Measurements from ENCODE around the gene KCNIP3.
A peak's percentile ranks its signal among the peaks of the same experiment; 100 is the strongest.

KCNIP3 gene

GRCh38 chr2:95320986-95321767 lies 24.0 kb downstream of the KCNIP3 start:
- H3K4ac ChIP-seq (ENCODE audit: low read depth, low read length) = no peak overlapping the region
- H4K8ac ChIP-seq (ENCODE audit: low read depth, low read length) = no peak overlapping the region
- H2BK120ac ChIP-seq (ENCODE audit: low read depth, low read length) = no peak overlapping the region
- no peak overlapping the region for H2BK5ac ChIP-seq (ENCODE audit: low read length)
- no peaks in the 10 kb centered on the region for H3K4me1 ChIP-seq (ENCODE audit: control insufficient read depth, low read depth, low read length)
- H3K4me2 ChIP-seq (ENCODE audit: low read length) = no peak overlapping the region
- H2BK15ac ChIP-seq (replicated peaks; ENCODE audit: low read depth) = no peak overlapping the region
- H3K36me3 ChIP-seq (ENCODE audit: control insufficient read depth, insufficient read depth, low read length) = no peaks in the 10 kb centered on the region
- H3K27me3 ChIP-seq (ENCODE audit: insufficient read depth, low read length, poor library complexity) = no peaks in the 10 kb centered on the region
- no peaks in the 10 kb centered on the region for H3K79me1 ChIP-seq (ENCODE audit: low read length)
- no peak overlapping the region for H3K56ac ChIP-seq (ENCODE audit: low read length)
- no peak overlapping the region for H2AK5ac ChIP-seq (ENCODE audit: low read length)
- no CpG with 5 or more reads among the region's 18 CpGs for WGBS (ENCODE audit: extremely low coverage, insufficient coverage, low lambda C conversion rate)
- no peak overlapping the region for H4K5ac ChIP-seq (ENCODE audit: low read length)
- H3K27ac ChIP-seq (ENCODE audit: low read depth, low read length) = no peak overlapping the region
- no peak overlapping the region for H3K4me3 ChIP-seq (ENCODE audit: low read length)
- H3K18ac ChIP-seq (ENCODE audit: low read length) = no peak overlapping the region
- H3K9ac ChIP-seq (ENCODE audit: low read length) = no peak overlapping the region
- no peak for DNase-seq
- no peaks in the 10 kb centered on the region for H3K79me2 ChIP-seq (ENCODE audit: control insufficient read depth, insufficient read depth, low read length)
- no peak overlapping the region for H3K23ac ChIP-seq (ENCODE audit: low read length)

DNA sequence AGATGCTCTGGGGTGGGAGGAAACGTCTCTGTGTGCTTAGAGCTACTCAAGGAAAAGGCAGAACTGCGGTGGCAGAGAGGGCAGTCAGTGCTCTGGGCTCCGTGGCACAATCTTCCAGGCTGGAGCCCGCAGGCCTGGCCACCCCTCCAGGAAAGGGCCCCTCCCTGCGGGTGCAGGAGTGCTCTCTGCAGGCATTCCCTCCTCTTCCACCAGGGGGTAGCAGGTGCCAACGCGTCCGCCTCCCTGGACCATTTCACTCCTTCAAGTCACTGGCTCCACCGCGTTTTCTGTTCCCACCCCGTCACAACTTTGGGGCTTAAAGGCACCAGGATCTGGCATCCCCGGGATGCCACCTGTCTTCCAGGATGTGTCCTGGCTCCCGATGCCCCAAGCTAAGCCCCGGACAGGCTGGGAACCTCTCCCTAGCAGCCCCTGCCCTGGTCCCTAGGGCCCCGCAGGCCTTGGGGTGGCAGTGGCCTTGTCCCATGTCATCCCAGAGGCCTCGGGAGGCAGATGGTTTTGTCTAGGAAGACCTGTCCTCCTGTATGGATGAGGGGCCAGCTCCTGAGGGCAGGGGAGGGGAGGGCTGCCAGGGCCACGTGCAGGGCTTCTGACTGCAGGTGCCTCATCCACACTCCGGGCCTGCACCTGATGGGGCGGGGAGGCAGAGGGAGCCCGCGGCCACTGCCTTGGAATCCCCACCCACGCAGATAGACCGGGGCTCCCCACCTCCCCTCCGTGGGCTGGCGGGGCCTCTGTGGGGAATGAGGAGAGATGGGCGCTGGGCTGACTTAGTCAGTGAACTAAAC lies 26.4 kb downstream of the KCNIP3 start:
- Histone ChIP-seq H4K8ac (ENCODE audit: low read depth, low read length) (no peak overlapping the region), H3K4me3 (ENCODE audit: low read length) (no peak overlapping the region), H3K23ac (ENCODE audit: low read length) (no peak overlapping the region), H3K79me1 (ENCODE audit: low read length) (no peaks in the 10 kb centered on the region), H2AK5ac (ENCODE audit: low read length) (no peak overlapping the region), H3K79me2 (ENCODE audit: control insufficient read depth, insufficient read depth, low read length) (no peaks in the 10 kb centered on the region), H2BK120ac (ENCODE audit: low read depth, low read length) (no peak overlapping the region), H3K4me1 (ENCODE audit: control insufficient read depth, low read depth, low read length) (no peaks in the 10 kb centered on the region), H2BK15ac (replicated peaks; ENCODE audit: low read depth) (no peak overlapping the region), H4K5ac (ENCODE audit: low read length) (no peak overlapping the region), H3K27ac (ENCODE audit: low read depth, low read length) (no peak overlapping the region), H2BK5ac (ENCODE audit: low read length) (no peak overlapping the region), H3K4me2 (ENCODE audit: low read length) (no peak overlapping the region), H3K4ac (ENCODE audit: low read depth, low read length) (no peak overlapping the region), H3K27me3 (ENCODE audit: insufficient read depth, low read length, poor library complexity) (no peaks in the 10 kb centered on the region), H3K9ac (ENCODE audit: low read length) (no peak overlapping the region), H3K56ac (ENCODE audit: low read length) (no peak overlapping the region), H3K18ac (ENCODE audit: low read length) (no peak overlapping the region), H3K36me3 (ENCODE audit: control insufficient read depth, insufficient read depth, low read length) (no peaks in the 10 kb centered on the region)
- DNase-seq = peak; percentile 48
- WGBS (ENCODE audit: extremely low coverage, insufficient coverage, low lambda C conversion rate) = no CpG with 5 or more reads among the region's 26 CpGs

DNA sequence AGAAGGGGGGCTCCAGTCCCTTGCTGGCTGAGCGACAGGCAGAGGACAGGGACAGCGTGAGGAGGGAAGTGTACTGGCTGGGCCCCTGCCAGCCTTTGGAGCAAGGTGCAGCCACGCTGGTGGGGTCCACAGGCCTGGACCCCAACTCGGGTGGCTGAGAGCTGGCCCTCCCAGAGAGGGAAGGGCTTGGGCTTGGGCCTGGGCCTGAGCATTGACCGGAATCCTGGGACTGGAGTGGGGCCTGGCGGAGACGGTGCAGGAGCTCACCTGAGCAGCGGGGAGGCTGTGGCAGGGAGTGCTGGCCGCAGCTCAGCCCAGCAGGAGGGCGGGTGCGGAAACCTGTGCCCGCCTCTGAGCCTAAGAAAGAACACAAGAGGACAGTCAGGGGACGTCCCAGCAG lies 27.9 kb downstream of the KCNIP3 start:
- Histone ChIP-seq H3K27me3 (ENCODE audit: insufficient read depth, low read length, poor library complexity) (no peaks in the 10 kb centered on the region), H3K56ac (ENCODE audit: low read length) (no peak overlapping the region), H3K4me3 (ENCODE audit: low read length) (no peak overlapping the region), H3K4ac (ENCODE audit: low read depth, low read length) (no peak overlapping the region), H4K8ac (ENCODE audit: low read depth, low read length) (no peak overlapping the region), H3K9ac (ENCODE audit: low read length) (no peak overlapping the region), H2BK5ac (ENCODE audit: low read length) (no peak overlapping the region), H2BK120ac (ENCODE audit: low read depth, low read length) (no peak overlapping the region), H3K79me1 (ENCODE audit: low read length) (no peaks in the 10 kb centered on the region), H3K27ac (ENCODE audit: low read depth, low read length) (no peak overlapping the region), H3K4me2 (ENCODE audit: low read length) (no peak overlapping the region), H3K4me1 (ENCODE audit: control insufficient read depth, low read depth, low read length) (no peaks in the 10 kb centered on the region), H2BK15ac (replicated peaks; ENCODE audit: low read depth) (no peak overlapping the region), H3K23ac (ENCODE audit: low read length) (no peak overlapping the region), H3K36me3 (ENCODE audit: control insufficient read depth, insufficient read depth, low read length) (no peaks in the 10 kb centered on the region), H3K79me2 (ENCODE audit: control insufficient read depth, insufficient read depth, low read length) (no peaks in the 10 kb centered on the region), H2AK5ac (ENCODE audit: low read length) (no peak overlapping the region), H3K18ac (ENCODE audit: low read length) (no peak overlapping the region), H4K5ac (ENCODE audit: low read length) (no peak overlapping the region)
- DNase-seq = no peak
- no CpG with 5 or more reads among the region's 13 CpGs for WGBS (ENCODE audit: extremely low coverage, insufficient coverage, low lambda C conversion rate)

- no peak overlapping the region for H3K4ac ChIP-seq (ENCODE audit: low read depth, low read length)
- no peak overlapping the region for H3K9ac ChIP-seq (ENCODE audit: low read length)
- no peak overlapping the region for H4K5ac ChIP-seq (ENCODE audit: low read length)
- no peak overlapping the region for H2BK120ac ChIP-seq (ENCODE audit: low read depth, low read length)
- 100% methylated on average over 6 of the region's 10 CpGs for WGBS (ENCODE audit: extremely low coverage, insufficient coverage, low lambda C conversion rate)
- no peak overlapping the region for H3K4me2 ChIP-seq (ENCODE audit: low read length)
- no peak for DNase-seq
- no peak overlapping the region for H4K8ac ChIP-seq (ENCODE audit: low read depth, low read length)
- H3K79me1 ChIP-seq (ENCODE audit: low read length) = no peaks in the 10 kb centered on the region
- H3K79me2 ChIP-seq (ENCODE audit: control insufficient read depth, insufficient read depth, low read length) = no peaks in the 10 kb centered on the region
- no peaks in the 10 kb centered on the region for H3K27me3 ChIP-seq (ENCODE audit: insufficient read depth, low read length, poor library complexity)
- H3K23ac ChIP-seq (ENCODE audit: low read length) = no peak overlapping the region
- H3K18ac ChIP-seq (ENCODE audit: low read length) = no peak overlapping the region
- no peaks in the 10 kb centered on the region for H3K36me3 ChIP-seq (ENCODE audit: control insufficient read depth, insufficient read depth, low read length)
- no peak overlapping the region for H2AK5ac ChIP-seq (ENCODE audit: low read length)
- no peak overlapping the region for H3K4me3 ChIP-seq (ENCODE audit: low read length)
- no peak overlapping the region for H2BK15ac ChIP-seq (replicated peaks; ENCODE audit: low read depth)
- no peak overlapping the region for H3K27ac ChIP-seq (ENCODE audit: low read depth, low read length)
- no peak overlapping the region for H2BK5ac ChIP-seq (ENCODE audit: low read length)
- no peak overlapping the region for H3K56ac ChIP-seq (ENCODE audit: low read length)
- no peaks in the 10 kb centered on the region for H3K4me1 ChIP-seq (ENCODE audit: control insufficient read depth, low read depth, low read length)
Measured at GRCh38 chr2:95325590-95326432, 28.7 kb downstream of the KCNIP3 start.

- Histone ChIP-seq H2BK5ac (ENCODE audit: low read length) (no peak overlapping the region), H2AK5ac (ENCODE audit: low read length) (no peak overlapping the region), H3K56ac (ENCODE audit: low read length) (no peak overlapping the region), H4K8ac (ENCODE audit: low read depth, low read length) (no peak overlapping the region), H3K18ac (ENCODE audit: low read length) (no peak overlapping the region), H2BK15ac (replicated peaks; ENCODE audit: low read depth) (no peak overlapping the region), H3K79me1 (ENCODE audit: low read length) (no peaks in the 10 kb centered on the region), H3K27ac (ENCODE audit: low read depth, low read length) (no peak overlapping the region), H3K36me3 (ENCODE audit: control insufficient read depth, insufficient read depth, low read length) (no peaks in the 10 kb centered on the region), H3K79me2 (ENCODE audit: control insufficient read depth, insufficient read depth, low read length) (no peaks in the 10 kb centered on the region), H3K27me3 (ENCODE audit: insufficient read depth, low read length, poor library complexity) (no peaks in the 10 kb centered on the region), H4K5ac (ENCODE audit: low read length) (no peak overlapping the region), H2BK120ac (ENCODE audit: low read depth, low read length) (no peak overlapping the region), H3K4me3 (ENCODE audit: low read length) (no peak overlapping the region), H3K9ac (ENCODE audit: low read length) (no peak overlapping the region), H3K4ac (ENCODE audit: low read depth, low read length) (no peak overlapping the region), H3K23ac (ENCODE audit: low read length) (no peak overlapping the region), H3K4me1 (ENCODE audit: control insufficient read depth, low read depth, low read length) (no peaks in the 10 kb centered on the region), H3K4me2 (ENCODE audit: low read length) (no peak overlapping the region)
- no peak for DNase-seq
- WGBS (ENCODE audit: extremely low coverage, insufficient coverage, low lambda C conversion rate) = no CpG with 5 or more reads among the region's 30 CpGs
Measured at GRCh38 chr2:95326433-95327140, 29.4 kb downstream of the KCNIP3 start.
